Right lobe of liver (tissue), 4 donors: ENCODE measurements around the gene DEDD2.

Experiments
- CTCF ChIP-seq, 4 donors: fragments of 200-600 bp in 3 of 4; fragments of 450-650 bp in 1 of 4; IDR thresholded peaks; one replicate each; pipeline versions ENCODE4 v1.5.1 to v1.8.0; 2016 to 2022; ENCODE audit warnings: antibody characterized with exemption in 4 of 4, mild to moderate bottlenecking in 2 of 4
- POLR2A ChIP-seq: fragments of 450-650 bp; IDR thresholded peaks from one replicate; pipeline ENCODE4 v1.6.1; 2017; ENCODE audit warnings: antibody characterized with exemption, mild to moderate bottlenecking
- donor health status: DM: no; HTN: no; CAD: no.
- donor health status: DM: no; HTN: no; CAD: no.
- donor health status: DM: no; HTN: yes; CAD: no.

- TF ChIP-seq POLR2A = no peak
- no peak for TF ChIP-seq CTCF (IDR thresholded peaks at IDR 0.05)
Measured at GRCh38 chr19:42252365-42253244, 35.1 kb upstream of the DEDD2 start.
